Naive thymus-derived CD8-positive, alpha-beta T cell (primary cell): ENCODE data around the gene RPLP1. TPM values are rescaled to one million over a fixed set of nuclear protein-coding genes. Genes with fewer than 3 reads are reported as not detected.
A peak's percentile ranks its signal among the peaks of the same experiment; 100 is the strongest.

Source experiments
- ATAC-seq, 2 donors: fragments of 150-1000 bp; cut with Tn5 transposase in 1 of 2; sonication (Bioruptor Pico), chemical (Tn5 transposase) in 1 of 2; 1 replicate in 1 of 2; 2 replicates in 1 of 2; pipeline ENCODE4 v1.10.0; 2021; ENCODE audit warnings: mild to moderate bottlenecking in 2 of 2, moderate library complexity in 2 of 2
- POLR2A ChIA-PET: fragments of 350-600 bp; sonication (Branson Sonifier 250); formaldehyde crosslinking; loops from one replicate; lab custom pipeline; 2021; ENCODE audit warnings: antibody characterized with exemption; lab: Charles Lee
- DNase-seq, 10 donors: peaks; one replicate each; pipeline versions ENCODE4 v3.0.0 to v3.0.0-alpha.2; 2020 to 2022
- H3K27ac Mint-ChIP-seq, 10 donors: one replicate each; pipeline ENCODE4 v1.8.0; 2020 to 2022; ENCODE audit warnings: mild to moderate bottlenecking in 10 of 10, mixed read lengths in 10 of 10, moderate library complexity in 4 of 10, inconsistent platforms in 1 of 10
- H3K27me3 Mint-ChIP-seq, 5 donors: one replicate each; pipeline ENCODE4 v1.8.0; 2021 to 2022; ENCODE audit warnings: mixed read lengths in 5 of 5
- H3K36me3 Mint-ChIP-seq, 3 donors: one replicate each; pipeline ENCODE4 v1.8.0; 2020 to 2022; ENCODE audit warnings: mixed read lengths in 3 of 3, mild to moderate bottlenecking in 2 of 3, inconsistent platforms in 1 of 3
- H3K4me1 Mint-ChIP-seq, 4 donors: one replicate each; pipeline ENCODE4 v1.8.0; 2021 to 2022; ENCODE audit warnings: mixed read lengths in 4 of 4
- H3K4me3 Mint-ChIP-seq, 10 donors: one replicate each; pipeline ENCODE4 v1.8.0; 2020 to 2022; ENCODE audit warnings: mild to moderate bottlenecking in 10 of 10, mixed read lengths in 10 of 10, moderate library complexity in 6 of 10, inconsistent platforms in 1 of 10
- H3K9me3 Mint-ChIP-seq, 9 donors: one replicate each; pipeline ENCODE4 v1.8.0; 2020 to 2022; ENCODE audit warnings: mixed read lengths in 9 of 9, mild to moderate bottlenecking in 3 of 9, inconsistent platforms in 1 of 9, moderate library complexity in 1 of 9
- polyA plus RNA-seq, 3 donors: library from polyadenylated mRNA; unstranded; fragments of 300-500 nt; fragmentation: Illumina TruSeq; gene quantifications; one replicate each; pipeline ENCODE4 v1.2.3, GENCODE V29; 2021
- total RNA-seq, 8 experiments: library from RNA in 2 of 8; stranded (reverse) in 2 of 8; gene quantifications; one replicate each; pipeline ENCODE4 v1.2.3 and lab custom pipeline; 2021 to 2026

Gene RPLP1
- total and polyA plus RNA-seq, 5 experiments from 2014 or later, result 2,364 to 3,349 (median 2,815) TPM

GRCh38 chr15:69462493-69463181, 10.0 kb downstream of the RPLP1 start:
- ATAC-seq (peak; percentile 93 to 98), DNase-seq (peak; percentile 86 to 95 (median 90))
- peaks cover 0 to 2% (median 0%) of the 10 kb centered on the region in 3 donors for H3K36me3 Mint-ChIP-seq
- peak overlapping the region; percentile 89 to 98 (median 96) for H3K27ac Mint-ChIP-seq
- peaks cover 6 to 45% (median 34%) of the 10 kb centered on the region in 4 donors for H3K4me1 Mint-ChIP-seq
- peak overlapping the region; percentile 86 to 95 (median 91) for H3K4me3 Mint-ChIP-seq
- H3K27me3 Mint-ChIP-seq, result no peaks in the 10 kb centered on the region
- H3K9me3 Mint-ChIP-seq, result no peaks in the 10 kb centered on the region
- POLR2A ChIA-PET, result interaction anchor here (0.5 to 10.8 kb wide), 7 partner anchors 9 to 1145 kb away, joined by 3 to 244 read pairs (median 4); partner anchors contain the start of genes KIF23, RPLP1 and TLE3

DNA sequence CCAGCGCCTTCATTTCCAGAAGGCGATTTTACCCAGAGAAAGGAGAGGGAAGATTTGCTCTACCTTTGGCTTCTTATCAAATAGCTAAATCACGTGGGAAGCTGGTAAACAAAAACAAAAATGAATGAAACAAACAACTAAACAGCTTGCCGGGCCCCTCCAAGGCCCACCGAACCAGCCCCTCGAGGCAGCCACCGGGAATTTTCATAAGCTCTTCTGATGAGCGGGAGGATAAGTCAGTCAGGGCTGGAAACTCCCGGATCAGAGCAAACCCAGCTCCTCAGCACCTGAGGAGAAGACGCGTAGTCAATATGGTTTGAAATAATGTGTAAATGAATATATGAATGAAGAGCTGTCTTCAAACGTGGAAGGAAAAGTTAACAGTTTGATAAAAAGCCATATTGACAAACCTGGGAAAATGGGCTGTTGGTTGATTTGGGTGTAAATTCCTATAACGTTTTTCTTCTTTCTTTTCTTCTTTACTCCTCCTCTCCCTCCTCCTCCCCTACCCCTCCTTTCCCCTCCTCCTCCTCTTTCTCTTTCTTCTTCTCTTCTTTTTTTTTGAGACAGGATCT, 10.7 kb downstream of the RPLP1 start:
- no peaks in the 10 kb centered on the region for H3K9me3 Mint-ChIP-seq
- no peaks in the 10 kb centered on the region for H3K27me3 Mint-ChIP-seq
- POLR2A ChIA-PET, result interaction anchor here (1.0 to 10.8 kb wide), 3 partner anchors 10 to 636 kb away, joined by 5 to 244 read pairs (median 8); partner anchors contain the start of genes KIF23 and RPLP1
- no peak for ATAC-seq
- H3K36me3 Mint-ChIP-seq, result peaks cover 0 to 2% (median 0%) of the 10 kb centered on the region in 3 donors
- H3K27ac Mint-ChIP-seq, result peak overlapping the region; percentile 89 to 98 (median 96)
- DNase-seq, result no peak
- peak overlapping the region; percentile 86 to 95 (median 91) for H3K4me3 Mint-ChIP-seq
- H3K4me1 Mint-ChIP-seq, result peaks cover 8 to 48% (median 38%) of the 10 kb centered on the region in 4 donors

DNA sequence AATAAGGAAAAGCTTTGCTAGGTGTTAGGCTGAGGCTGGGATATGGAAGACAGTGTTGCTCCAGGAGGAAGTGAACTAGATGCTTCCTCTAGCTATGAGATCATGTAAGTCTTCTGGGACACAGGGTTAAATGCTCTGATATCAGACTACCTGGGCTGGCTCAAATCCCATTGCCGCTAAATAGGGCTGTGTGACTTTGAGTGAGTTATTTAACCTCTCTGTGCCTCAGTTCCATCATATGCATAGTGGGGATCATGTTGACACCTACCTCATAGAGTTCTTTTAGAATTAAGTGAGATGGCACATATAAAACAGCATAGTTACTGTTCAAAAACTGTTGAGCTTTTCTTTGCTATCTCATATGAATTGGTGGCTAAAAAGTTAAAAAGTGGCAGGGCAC, 12.6 kb downstream of the RPLP1 start:
- Mint-ChIP-seq H3K27me3 (no peaks in the 10 kb centered on the region), H3K27ac (peak overlapping the region in 3 of 10 donors; percentile 15 to 36 (median 25)), H3K36me3 (no peaks in the 10 kb centered on the region), H3K4me3 (no peak overlapping the region), H3K9me3 (no peaks in the 10 kb centered on the region), H3K4me1 (peaks cover 15 to 61% (median 46%) of the 10 kb centered on the region in 4 donors)
- ATAC-seq, result no peak
- POLR2A ChIA-PET, result interaction anchor here (0.8 to 10.8 kb wide), 2 partner anchors 12 to 632 kb away, joined by 4 to 244 read pairs; partner anchors contain the start of gene RPLP1
- DNase-seq, result no peak

- Mint-ChIP-seq H3K4me1 (peaks cover 15 to 50% (median 39%) of the 10 kb centered on the region in 4 donors), H3K27ac (peak overlapping the region in 8 of 10 donors; percentile 34 to 98 (median 68))
Observed at GRCh38 chr15:69466733-69467132, 14.1 kb downstream of the RPLP1 start.

GRCh38 chr15:69467636-69468035, 15.0 kb downstream of the RPLP1 start:
- H3K4me3 Mint-ChIP-seq, result peak overlapping the region in 4 of 10 donors; percentile 53 to 80 (median 76)

More at GRCh38 chr15:69466733-69467132, 14.1 kb downstream of the RPLP1 start:
- DNase-seq (no peak), ATAC-seq (no peak)
- Mint-ChIP-seq H3K27me3 (no peaks in the 10 kb centered on the region), H3K9me3 (no peaks in the 10 kb centered on the region), H3K4me3 (no peak overlapping the region), H3K36me3 (no peaks in the 10 kb centered on the region)
- POLR2A ChIA-PET, result interaction anchor here (2.1 to 10.8 kb wide), 2 partner anchors 13 to 629 kb away, joined by 8 to 244 read pairs; partner anchors contain the start of gene RPLP1

DNA sequence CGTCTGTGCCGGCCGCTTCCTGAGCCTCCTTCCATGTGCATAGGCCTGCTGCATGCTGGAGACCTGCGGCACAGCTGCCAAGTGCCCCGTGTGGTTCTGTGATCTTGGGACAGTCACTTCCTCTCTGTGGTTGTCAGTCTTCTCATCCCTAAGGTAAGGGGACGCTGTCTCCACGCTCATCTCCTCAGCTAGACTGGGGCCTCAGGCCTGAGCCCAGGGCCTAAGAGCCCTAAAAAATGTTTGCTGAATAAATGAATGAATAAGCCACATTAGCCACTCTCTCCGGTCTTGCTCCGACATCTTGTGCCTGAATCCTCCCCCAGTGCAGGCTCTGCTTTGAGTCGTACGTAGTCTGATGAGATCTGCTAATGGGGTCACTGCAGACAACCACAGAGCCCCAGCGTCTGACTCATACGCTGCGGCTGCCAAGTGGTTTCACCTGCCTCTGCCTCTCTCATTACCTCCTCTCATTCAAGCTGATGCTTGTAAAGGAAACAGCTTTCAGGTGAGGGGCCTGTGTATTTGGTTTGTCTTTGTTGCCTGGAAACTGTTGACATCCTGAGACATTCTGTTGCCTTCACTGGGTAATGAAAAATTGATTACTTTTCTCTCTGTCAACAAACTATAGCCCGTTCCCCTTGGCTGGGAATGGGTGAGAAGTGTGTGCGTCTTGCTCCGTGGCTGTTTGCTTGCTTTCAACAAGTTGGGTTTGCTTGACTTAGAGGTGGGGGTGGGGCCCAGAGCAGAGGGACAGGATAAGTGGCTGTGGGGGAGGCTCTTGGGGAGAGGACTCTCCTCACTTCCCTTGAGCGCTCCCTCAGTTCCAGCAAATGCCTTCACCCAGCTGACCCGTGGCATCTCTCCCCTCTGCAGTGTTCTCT, 15.9 kb downstream of the RPLP1 start:
- Mint-ChIP-seq H3K9me3 (no peaks in the 10 kb centered on the region), H3K4me3 (peak overlapping the region; percentile 23 to 80 (median 70)), H3K4me1 (peaks cover 11 to 35% (median 24%) of the 10 kb centered on the region in 4 donors), H3K27ac (peak overlapping the region; percentile 91 to 100 (median 98)), H3K36me3 (no peaks in the 10 kb centered on the region), H3K27me3 (no peaks in the 10 kb centered on the region)
- DNase-seq (peak; percentile 62 to 94 (median 88)), ATAC-seq (peak; percentile 92)
- POLR2A ChIA-PET, result interaction anchor here (1.0 to 10.8 kb wide), 10 partner anchors 9 to 1067 kb away, joined by 3 to 244 read pairs (median 3); partner anchors contain the start of gene RPLP1

More at GRCh38 chr15:69467636-69468035, 15.0 kb downstream of the RPLP1 start:
- H3K9me3 Mint-ChIP-seq, result no peaks in the 10 kb centered on the region
- H3K27me3 Mint-ChIP-seq, result no peaks in the 10 kb centered on the region
- peaks cover 11 to 42% (median 32%) of the 10 kb centered on the region in 4 donors for H3K4me1 Mint-ChIP-seq
- no peak for DNase-seq
- no peaks in the 10 kb centered on the region for H3K36me3 Mint-ChIP-seq
- POLR2A ChIA-PET, result interaction anchor here (1.0 to 10.8 kb wide), 6 partner anchors 8 to 791 kb away, joined by 3 to 244 read pairs (median 3); partner anchors contain the start of gene RPLP1
- ATAC-seq, result no peak
- peak overlapping the region; percentile 91 to 100 (median 98) for H3K27ac Mint-ChIP-seq

DNA sequence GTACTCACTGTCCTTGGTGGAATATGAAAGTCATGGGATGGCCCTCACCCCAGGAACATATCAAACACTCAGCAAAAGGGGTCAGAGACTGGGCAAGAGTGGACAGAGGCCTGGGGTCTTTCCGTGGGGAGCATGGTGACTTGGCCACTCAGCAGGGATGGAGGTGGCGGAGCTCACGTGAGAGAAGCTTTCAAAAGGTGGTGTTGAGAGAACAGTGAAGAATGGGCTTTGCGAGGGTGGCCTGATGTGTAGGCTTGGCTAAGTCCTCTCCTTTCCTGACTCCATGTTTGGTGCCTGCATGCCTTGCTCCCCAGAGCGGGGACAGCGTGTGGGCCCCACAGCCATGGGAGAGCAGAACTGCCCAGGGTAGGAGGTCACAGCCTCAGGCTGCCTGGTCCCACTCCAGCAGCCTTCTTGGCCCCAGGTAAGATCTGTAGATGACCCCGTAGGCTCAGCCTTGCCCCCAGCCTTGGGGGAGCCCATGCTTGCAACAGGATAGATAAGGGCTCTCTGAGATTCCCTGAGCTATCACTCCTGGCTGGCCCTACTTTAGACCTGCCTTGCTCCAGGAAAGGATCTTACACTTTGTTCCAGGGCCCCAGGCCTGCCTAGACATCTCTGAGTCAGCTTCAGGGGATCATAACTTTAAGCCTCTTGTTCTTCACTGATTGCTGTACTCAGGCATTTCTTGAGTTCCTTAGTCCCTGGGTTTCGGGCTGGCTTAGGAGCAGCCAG, 17.0 kb downstream of the RPLP1 start:
- POLR2A ChIA-PET, result interaction anchor here (1.1 to 10.8 kb wide), 3 partner anchors 16 to 630 kb away, joined by 3 to 244 read pairs (median 5); partner anchors contain the start of gene RPLP1
- Mint-ChIP-seq H3K27me3 (no peaks in the 10 kb centered on the region), H3K4me3 (peak overlapping the region in 2 of 10 donors; percentile 53 to 60), H3K36me3 (no peaks in the 10 kb centered on the region), H3K27ac (peak overlapping the region; percentile 91 to 100 (median 98)), H3K4me1 (peaks cover 10 to 32% (median 21%) of the 10 kb centered on the region in 4 donors), H3K9me3 (no peaks in the 10 kb centered on the region)
- DNase-seq (no peak), ATAC-seq (no peak)

DNA sequence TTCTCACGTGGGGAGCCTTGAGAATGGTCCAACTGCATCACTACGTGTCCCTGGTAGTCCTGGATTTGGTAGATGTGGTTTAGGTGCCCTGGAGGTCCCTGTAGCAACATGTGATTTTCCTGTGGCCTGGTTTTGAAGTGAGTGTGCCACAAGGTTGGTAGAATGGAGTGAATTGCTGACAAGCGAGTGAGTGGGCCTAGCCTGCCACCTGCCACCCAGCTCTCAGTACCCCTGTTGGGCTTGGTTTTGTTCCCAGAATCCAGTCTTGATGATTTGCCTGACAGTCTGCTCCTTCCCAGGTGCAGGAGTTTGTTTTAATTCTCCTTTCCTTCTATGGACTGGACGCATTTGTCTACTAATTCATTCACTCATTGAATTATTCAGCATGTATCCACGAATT, 19.4 kb downstream of the RPLP1 start:
- H3K27ac Mint-ChIP-seq, result peak overlapping the region in 5 of 10 donors; percentile 14 to 66 (median 29)
- H3K36me3 Mint-ChIP-seq, result no peaks in the 10 kb centered on the region
- no peak overlapping the region for H3K4me3 Mint-ChIP-seq
- peaks cover 0 to 4% (median 1%) of the 10 kb centered on the region in 5 donors for H3K27me3 Mint-ChIP-seq
- H3K9me3 Mint-ChIP-seq, result no peaks in the 10 kb centered on the region
- ATAC-seq (no peak), DNase-seq (no peak)
- H3K4me1 Mint-ChIP-seq, result peaks cover 10 to 26% (median 20%) of the 10 kb centered on the region in 4 donors
- POLR2A ChIA-PET, result no interaction called here

GRCh38 chr15:69472562-69472961, 19.9 kb downstream of the RPLP1 start:
- POLR2A ChIA-PET, result no interaction called here
- H3K4me3 Mint-ChIP-seq, result no peak overlapping the region
- ATAC-seq, result no peak
- H3K9me3 Mint-ChIP-seq, result no peaks in the 10 kb centered on the region
- no peaks in the 10 kb centered on the region for H3K36me3 Mint-ChIP-seq
- H3K4me1 Mint-ChIP-seq, result peaks cover 10 to 24% (median 20%) of the 10 kb centered on the region in 4 donors
- peaks cover 0 to 4% (median 1%) of the 10 kb centered on the region in 5 donors for H3K27me3 Mint-ChIP-seq
- no peak overlapping the region for H3K27ac Mint-ChIP-seq
- no peak for DNase-seq

GRCh38 chr15:69474291-69474690, 21.7 kb downstream of the RPLP1 start:
- POLR2A ChIA-PET, result no interaction called here
- peak overlapping the region in 1 of 10 donors; percentile 27 for H3K27ac Mint-ChIP-seq
- ATAC-seq (no peak), DNase-seq (no peak)
- H3K36me3 Mint-ChIP-seq, result no peaks in the 10 kb centered on the region
- H3K9me3 Mint-ChIP-seq, result peaks cover 0 to 2% (median 0%) of the 10 kb centered on the region in 9 donors
- peaks cover under 1 to 8% (median 3%) of the 10 kb centered on the region in 4 donors for H3K4me1 Mint-ChIP-seq
- peaks cover 0 to 5% (median 1%) of the 10 kb centered on the region in 5 donors for H3K27me3 Mint-ChIP-seq
- no peak overlapping the region for H3K4me3 Mint-ChIP-seq

- POLR2A ChIA-PET, result no interaction called here
- peaks cover 0 to 6% (median 3%) of the 10 kb centered on the region in 3 donors for H3K36me3 Mint-ChIP-seq
- peaks cover 0 to 8% (median 1%) of the 10 kb centered on the region in 5 donors for H3K27me3 Mint-ChIP-seq
- no peak overlapping the region for H3K27ac Mint-ChIP-seq
- H3K4me3 Mint-ChIP-seq, result peak overlapping the region in 1 of 10 donors; percentile 38
- no peak for ATAC-seq
- peaks cover 0 to 8% (median 4%) of the 10 kb centered on the region in 9 donors for H3K9me3 Mint-ChIP-seq
- DNase-seq, result no peak
- H3K4me1 Mint-ChIP-seq, result peaks cover 0 to 2% (median 0%) of the 10 kb centered on the region in 4 donors
Observed at GRCh38 chr15:69474846-69475455, 22.3 kb downstream of the RPLP1 start.
